Measurements from ENCODE around the gene FAXC. TPM values are rescaled to one million over a fixed set of nuclear protein-coding genes. Genes with fewer than 3 reads are reported as not detected.

FAXC gene
- total RNA-seq, 2 experiments from 2014 or later = not detected

GRCh38 chr6:99254616-99255550 is 94.6 kb downstream of the FAXC start:
- Histone ChIP-seq H3K4me3 (ENCODE audit: low read length) (no peak overlapping the region), H3K27ac (ENCODE audit: low read depth in 1 of 2, low read length in 2 of 2) (no peak overlapping the region), H3K27me3 (ENCODE audit: control insufficient read depth in 1 of 2, insufficient read depth in 2 of 2, low read length in 2 of 2) (no peaks in the 10 kb centered on the region), H3K4me1 (ENCODE audit: insufficient read depth, low read length) (no peaks in the 10 kb centered on the region), H3K36me3 (ENCODE audit: insufficient read depth, low read length) (no peaks in the 10 kb centered on the region), H3K9me3 (ENCODE audit: control insufficient read depth in 1 of 2, insufficient read depth in 1 of 2, low read length in 2 of 2) (no peaks in the 10 kb centered on the region)
- no peak for ATAC-seq (ENCODE audit: poor library complexity)
- ChIA-PET POLR2A (no interaction called here), CTCF (no interaction called here)
- H3K4me1 Mint-ChIP-seq (ENCODE audit: low read depth) = no peaks in the 10 kb centered on the region
- H3K9me3 Mint-ChIP-seq = peaks cover 2% of the 10 kb centered on the region
- intact Hi-C loops (cut with DNase I, micrococcal nuclease) = no loop called here
- H3K27me3 Mint-ChIP-seq = peaks cover 14% of the 10 kb centered on the region
- TF ChIP-seq, protein P1, sequence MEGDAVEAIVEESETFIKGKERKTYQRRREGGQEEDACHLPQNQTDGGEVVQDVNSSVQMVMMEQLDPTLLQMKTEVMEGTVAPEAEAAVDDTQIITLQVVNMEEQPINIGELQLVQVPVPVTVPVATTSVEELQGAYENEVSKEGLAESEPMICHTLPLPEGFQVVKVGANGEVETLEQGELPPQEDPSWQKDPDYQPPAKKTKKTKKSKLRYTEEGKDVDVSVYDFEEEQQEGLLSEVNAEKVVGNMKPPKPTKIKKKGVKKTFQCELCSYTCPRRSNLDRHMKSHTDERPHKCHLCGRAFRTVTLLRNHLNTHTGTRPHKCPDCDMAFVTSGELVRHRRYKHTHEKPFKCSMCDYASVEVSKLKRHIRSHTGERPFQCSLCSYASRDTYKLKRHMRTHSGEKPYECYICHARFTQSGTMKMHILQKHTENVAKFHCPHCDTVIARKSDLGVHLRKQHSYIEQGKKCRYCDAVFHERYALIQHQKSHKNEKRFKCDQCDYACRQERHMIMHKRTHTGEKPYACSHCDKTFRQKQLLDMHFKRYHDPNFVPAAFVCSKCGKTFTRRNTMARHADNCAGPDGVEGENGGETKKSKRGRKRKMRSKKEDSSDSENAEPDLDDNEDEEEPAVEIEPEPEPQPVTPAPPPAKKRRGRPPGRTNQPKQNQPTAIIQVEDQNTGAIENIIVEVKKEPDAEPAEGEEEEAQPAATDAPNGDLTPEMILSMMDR (IDR thresholded peaks at IDR 0.05) = no peak
- H3K4me3 Mint-ChIP-seq = no peak overlapping the region
- H3K27ac Mint-ChIP-seq = no peak overlapping the region
- no peaks in the 10 kb centered on the region for H3K36me3 Mint-ChIP-seq (ENCODE audit: low read depth)
- no peak for DNase-seq

DNA sequence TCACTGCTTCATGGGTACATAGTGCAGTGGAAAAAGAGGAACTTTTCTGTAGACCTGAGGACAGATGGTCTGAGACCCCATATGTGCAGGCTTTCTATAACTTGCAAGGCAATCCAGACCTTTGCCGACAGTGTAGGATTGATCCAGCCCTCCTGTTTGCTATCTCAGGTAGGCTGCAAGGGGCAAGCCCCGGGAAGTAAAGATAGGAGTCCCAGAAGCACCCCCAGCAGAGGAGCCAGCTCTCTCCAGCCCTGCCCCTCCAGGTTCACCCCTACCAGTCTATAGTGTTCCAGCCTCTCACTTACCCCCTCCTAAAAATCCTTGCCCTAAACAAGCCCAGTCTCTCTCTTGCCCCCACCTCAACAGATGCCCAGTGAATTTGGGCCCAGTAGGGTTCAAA is 96.2 kb downstream of the FAXC start:
- intact Hi-C loops (cut with DNase I, micrococcal nuclease) = no loop called here
- H3K36me3 Mint-ChIP-seq (ENCODE audit: low read depth) = no peaks in the 10 kb centered on the region
- peaks cover 21% of the 10 kb centered on the region for H3K27me3 Mint-ChIP-seq
- H3K27ac Mint-ChIP-seq = no peak overlapping the region
- CTCF ChIA-PET = no interaction called here
- DNase-seq (no peak), ATAC-seq (ENCODE audit: poor library complexity) (no peak)
- H3K9me3 Mint-ChIP-seq = peaks cover 2% of the 10 kb centered on the region
- H3K4me1 Mint-ChIP-seq (ENCODE audit: low read depth) = no peaks in the 10 kb centered on the region
- Histone ChIP-seq H3K27me3 (ENCODE audit: control insufficient read depth in 1 of 2, insufficient read depth in 2 of 2, low read length in 2 of 2) (no peaks in the 10 kb centered on the region), H3K36me3 (ENCODE audit: insufficient read depth, low read length) (no peaks in the 10 kb centered on the region), H3K4me3 (ENCODE audit: low read length) (no peak overlapping the region), H3K4me1 (ENCODE audit: insufficient read depth, low read length) (no peaks in the 10 kb centered on the region), H3K9me3 (ENCODE audit: control insufficient read depth in 1 of 2, insufficient read depth in 1 of 2, low read length in 2 of 2) (no peaks in the 10 kb centered on the region), H3K27ac (ENCODE audit: low read depth in 1 of 2, low read length in 2 of 2) (no peak overlapping the region)
- TF ChIP-seq, protein P1 (IDR thresholded peaks at IDR 0.05) = no peak
- POLR2A ChIA-PET = no interaction called here
- no peak overlapping the region for H3K4me3 Mint-ChIP-seq

DNA sequence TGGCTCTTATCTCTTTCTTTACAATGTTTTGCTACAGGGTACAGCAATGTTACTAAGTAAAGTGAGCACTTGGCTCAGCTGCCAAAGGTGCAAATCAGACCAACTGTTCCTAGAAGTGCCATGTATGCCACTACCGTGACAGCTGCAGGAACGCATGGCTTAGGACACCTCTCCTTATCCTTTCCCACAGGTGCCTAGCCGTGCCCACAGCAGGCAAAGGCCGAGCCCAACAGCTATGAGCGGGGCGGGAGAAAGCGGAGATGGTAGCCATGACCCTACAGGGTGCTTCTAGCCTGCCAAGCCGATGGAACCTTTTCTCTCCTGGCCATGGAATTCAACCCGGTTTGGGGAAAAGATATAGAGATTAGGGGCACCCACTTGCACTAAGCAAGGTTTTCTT is 97.1 kb downstream of the FAXC start:
- Mint-ChIP-seq H3K4me3 (no peak overlapping the region), H3K4me1 (ENCODE audit: low read depth) (no peaks in the 10 kb centered on the region), H3K9me3 (peaks cover 2% of the 10 kb centered on the region), H3K36me3 (ENCODE audit: low read depth) (no peaks in the 10 kb centered on the region), H3K27ac (no peak overlapping the region), H3K27me3 (peaks cover 22% of the 10 kb centered on the region)
- Histone ChIP-seq H3K4me1 (ENCODE audit: insufficient read depth, low read length) (no peaks in the 10 kb centered on the region), H3K9me3 (ENCODE audit: control insufficient read depth in 1 of 2, insufficient read depth in 1 of 2, low read length in 2 of 2) (no peaks in the 10 kb centered on the region), H3K4me3 (ENCODE audit: low read length) (no peak overlapping the region), H3K27me3 (ENCODE audit: control insufficient read depth in 1 of 2, insufficient read depth in 2 of 2, low read length in 2 of 2) (no peaks in the 10 kb centered on the region), H3K27ac (ENCODE audit: low read depth in 1 of 2, low read length in 2 of 2) (no peak overlapping the region), H3K36me3 (ENCODE audit: insufficient read depth, low read length) (no peaks in the 10 kb centered on the region)
- ChIA-PET POLR2A (no interaction called here), CTCF (no interaction called here)
- ATAC-seq (ENCODE audit: poor library complexity) (no peak), DNase-seq (no peak)
- intact Hi-C loops (cut with DNase I, micrococcal nuclease) = no loop called here
- TF ChIP-seq, protein P1 (IDR thresholded peaks at IDR 0.05) = no peak
